Keratinocyte (primary cell): ENCODE data around the gene ROBO2. TPM values are rescaled to one million over a fixed set of nuclear protein-coding genes. Genes with fewer than 3 reads are reported as not detected.

Source experiments
- DNase-seq: peaks from one replicate; pipeline ENCODE4 v3.0.0-alpha.2; 2011; ENCODE audit warnings: low read depth, missing footprints, low spot score
- FAIRE-seq: peaks from 2 replicates; lab custom pipeline; 2011; peaks lifted over from hg19 to GRCh38; lab: Jason Lieb, UNC
- H2AFZ ChIP-seq: 2 replicates; pipeline ENCODE4 v1.6.0; 2012; ENCODE audit warnings: low read length, control low read depth, inconsistent platforms; ENCODE audit not compliant: control insufficient read depth
- H3K27ac ChIP-seq: 2 replicates; pipeline ENCODE4 v1.5.1; 2011; ENCODE audit warnings: low read length; ENCODE audit not compliant: control insufficient read depth, insufficient read depth
- H3K27me3 ChIP-seq: 3 replicates; pipeline ENCODE4 v1.6.0; 2011; ENCODE audit warnings: low read length; ENCODE audit not compliant: control insufficient read depth, insufficient read depth; ENCODE audit errors: extremely low read depth
- H3K36me3 ChIP-seq, 2 experiments: 2 replicates in 1 of 2; 3 replicates in 1 of 2; pipeline ENCODE4 v1.5.1; 2011; ENCODE audit warnings: low read length in 2 of 2, mild to moderate bottlenecking in 1 of 2; ENCODE audit not compliant: control insufficient read depth in 2 of 2, insufficient read depth in 2 of 2; ENCODE audit errors: extremely low read depth in 1 of 2
- H3K4me1 ChIP-seq: 3 replicates; pipeline ENCODE4 v1.5.1; 2011; ENCODE audit warnings: low read length; ENCODE audit not compliant: control insufficient read depth, insufficient read depth; ENCODE audit errors: extremely low read depth
- H3K4me2 ChIP-seq: 3 replicates; pipeline ENCODE4 v1.6.0; 2011; ENCODE audit warnings: low read depth, low read length; ENCODE audit not compliant: control insufficient read depth, insufficient read depth; ENCODE audit errors: extremely low read depth
- H3K4me3 ChIP-seq, 3 experiments: fragments of 200-600 bp in 1 of 3; sonication (generic) in 1 of 3; 2 replicates in 2 of 3; 3 replicates in 1 of 3; pipeline ENCODE4 v1.5.1; 2011 to 2016; ENCODE audit warnings: low read length in 3 of 3, mild to moderate bottlenecking in 3 of 3, control low read depth in 2 of 3, inconsistent platforms in 1 of 3, low read depth in 1 of 3, mixed read lengths in 1 of 3, mixed run types in 1 of 3, moderate library complexity in 1 of 3; ENCODE audit not compliant: control insufficient read depth in 2 of 3, insufficient read depth in 2 of 3; ENCODE audit errors: extremely low read depth in 1 of 3
- H3K79me2 ChIP-seq: 2 replicates; pipeline ENCODE4 v1.6.0; 2012; ENCODE audit warnings: low read length; ENCODE audit not compliant: control insufficient read depth, insufficient read depth
- H3K9ac ChIP-seq: 3 replicates; pipeline ENCODE4 v1.6.0; 2011; ENCODE audit warnings: low read length; ENCODE audit not compliant: control insufficient read depth, insufficient read depth; ENCODE audit errors: extremely low read depth
- H3K9me1 ChIP-seq: 3 replicates; pipeline ENCODE4 v1.6.0; 2011; ENCODE audit warnings: low read length; ENCODE audit not compliant: control insufficient read depth, insufficient read depth; ENCODE audit errors: extremely low read depth
- H3K9me3 ChIP-seq: 2 replicates; pipeline ENCODE4 v1.5.1; 2012; ENCODE audit warnings: low read depth, low read length; ENCODE audit not compliant: control insufficient read depth
- H4K20me1 ChIP-seq: 3 replicates; pipeline ENCODE4 v1.6.0; 2011; ENCODE audit warnings: low read length; ENCODE audit not compliant: control insufficient read depth, insufficient read depth; ENCODE audit errors: extremely low read depth
- CTCF ChIP-seq, 3 experiments: IDR thresholded peaks in 1 of 3; conservative IDR thresholded peaks in 1 of 3; optimal IDR thresholded peaks in 1 of 3; 2 replicates in 2 of 3; 3 replicates in 1 of 3; pipeline versions ENCODE3 to v1.5.1; 2011; ENCODE audit warnings: low read length in 3 of 3, mild to moderate bottlenecking in 3 of 3, moderate library complexity in 2 of 3, control low read depth in 1 of 3, inconsistent platforms in 1 of 3; ENCODE audit not compliant: insufficient read depth in 2 of 3; ENCODE audit errors: extremely low read depth in 1 of 3
- EZH2 ChIP-seq: IDR thresholded peaks from one replicate; pipeline ENCODE4 v1.6.1; 2012; ENCODE audit warnings: inconsistent platforms, mild to moderate bottlenecking, low read length, moderate library complexity
- dilution Hi-C: fragments of 300-500 bp; cut with MboI; formaldehyde crosslinking; loops from one replicate; pipeline ENCODE4 v1.7.0; 2020; ENCODE audit warnings: low sequenced_read_pairs; ENCODE audit not compliant: extremely low pct_ligation_motif_present
- polyA plus RNA-seq, 5 experiments: library from polyadenylated mRNA; depleted of rRNA in 3 of 5; stranded (reverse) in 3 of 5; stranded (forward) in 1 of 5; unstranded in 1 of 5; fragments of >200 nt; gene quantifications; 1 replicate in 1 of 5; 2 replicates in 3 of 5; 3 replicates in 1 of 5; pipeline versions ENCODE4 v1.2.1 to v1.2.3, GENCODE V29; 2011 to 2012; ENCODE audit warnings: missing spikeins in 2 of 5, low read depth in 1 of 5, low replicate concordance in 1 of 5

ROBO2 gene
- polyA plus RNA-seq, 1 donor (not counting 4 experiments of a cell fraction or from before 2014, with no cell fraction given) = 0.30 TPM

- no peaks in the 10 kb centered on the region for H3K4me1 ChIP-seq
- no peaks in the 10 kb centered on the region for H3K9me3 ChIP-seq
- no peaks in the 10 kb centered on the region for H3K27me3 ChIP-seq
- no peak overlapping the region for H3K4me2 ChIP-seq
- dilution Hi-C loops = no loop called here
- no peak overlapping the region for H3K4me3 ChIP-seq
- TF ChIP-seq EZH2 (no peak), CTCF (optimal IDR thresholded peaks at IDR 0.05 in 1 of 3, IDR thresholded peaks at IDR 0.05 in 1 of 3, conservative IDR thresholded peaks at IDR 0.05 in 1 of 3; ENCODE audit: extremely low read depth in 1 of 3, insufficient read depth in 2 of 3, low read length in 3 of 3) (no peak)
- no peaks in the 10 kb centered on the region for H4K20me1 ChIP-seq
- no peak overlapping the region for H3K27ac ChIP-seq
- H3K36me3 ChIP-seq = no peaks in the 10 kb centered on the region
- no peak overlapping the region for H3K9ac ChIP-seq
- H3K9me1 ChIP-seq = no peaks in the 10 kb centered on the region
- no peaks in the 10 kb centered on the region for H3K79me2 ChIP-seq
- no peak overlapping the region for H2AFZ ChIP-seq
- FAIRE-seq = no peak
- no peak for DNase-seq
Measured at GRCh38 chr3:77325702-77326101, 285.8 kb downstream of the ROBO2 start.

DNA sequence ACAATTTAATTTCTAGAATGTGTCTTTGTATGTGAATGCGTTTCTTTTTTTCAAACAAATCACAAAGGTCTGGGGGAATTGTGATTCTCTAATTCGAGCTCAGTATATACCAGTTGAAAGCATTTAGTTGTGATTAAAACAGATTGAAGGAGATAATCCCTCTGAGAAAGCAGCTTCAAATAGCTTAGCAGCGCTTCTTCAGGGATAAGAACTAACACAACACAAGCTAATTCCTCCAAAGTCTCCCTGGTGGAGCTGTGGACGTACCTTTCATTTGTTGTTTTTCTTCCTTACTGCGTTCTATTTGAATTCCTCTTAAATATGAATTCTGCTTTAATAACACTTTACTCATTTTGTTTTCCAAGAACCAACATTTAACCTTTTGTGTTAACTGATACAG is 286.7 kb downstream of the ROBO2 start:
- no peaks in the 10 kb centered on the region for H3K27me3 ChIP-seq
- TF ChIP-seq EZH2 (no peak), CTCF (optimal IDR thresholded peaks at IDR 0.05 in 1 of 3, IDR thresholded peaks at IDR 0.05 in 1 of 3, conservative IDR thresholded peaks at IDR 0.05 in 1 of 3; ENCODE audit: extremely low read depth in 1 of 3, insufficient read depth in 2 of 3, low read length in 3 of 3) (no peak)
- no peaks in the 10 kb centered on the region for H3K9me1 ChIP-seq
- no peak overlapping the region for H3K9ac ChIP-seq
- H3K4me1 ChIP-seq = no peaks in the 10 kb centered on the region
- H2AFZ ChIP-seq = no peak overlapping the region
- DNase-seq (no peak), FAIRE-seq (no peak)
- H3K36me3 ChIP-seq = no peaks in the 10 kb centered on the region
- H3K27ac ChIP-seq = no peak overlapping the region
- no peaks in the 10 kb centered on the region for H3K9me3 ChIP-seq
- H4K20me1 ChIP-seq = no peaks in the 10 kb centered on the region
- no peak overlapping the region for H3K4me2 ChIP-seq
- no peak overlapping the region for H3K4me3 ChIP-seq
- dilution Hi-C loops = no loop called here
- no peaks in the 10 kb centered on the region for H3K79me2 ChIP-seq
